H1 (cell line): Measurements from ENCODE around the gene NLRC5. TPM values are rescaled to one million over a fixed set of nuclear protein-coding genes. Genes with fewer than 3 reads are reported as not detected.

Source experiments
- CTCF ChIA-PET: fragments of 300-600 bp; sonication (Branson Sonifier 250); formaldehyde crosslinking; loops from one replicate; lab custom pipeline; 2021; ENCODE audit not compliant: partially characterized antibody; lab: Charles Lee
- POLR2A ChIA-PET: fragments of 300-600 bp; sonication (Branson Sonifier 250); formaldehyde crosslinking; loops from one replicate; lab custom pipeline; 2021; ENCODE audit warnings: inconsistent platforms; ENCODE audit not compliant: partially characterized antibody; lab: Charles Lee
- DNase-seq, 2 experiments: peaks; one replicate each; pipeline versions ENCODE4 v3.0.0 to v3.0.0-alpha.2; 2010 to 2022; ENCODE audit warnings: low spot score in 2 of 2, low read depth in 1 of 2, mixed read lengths in 1 of 2
- FAIRE-seq: peaks from 2 replicates; lab custom pipeline; 2011; peaks lifted over from hg19 to GRCh38; lab: Jason Lieb, UNC
- H2AFZ ChIP-seq: 2 replicates; pipeline ENCODE4 v1.8.1; 2012; ENCODE audit warnings: low read length, inconsistent platforms
- H2AK5ac ChIP-seq: 2 replicates; pipeline ENCODE4 v1.6.1; 2013; ENCODE audit warnings: low read depth, low read length
- H2BK120ac ChIP-seq: replicated peaks from 2 replicates; pipeline ENCODE3; 2013; ENCODE audit warnings: low read depth, low read length, inconsistent platforms
- H2BK12ac ChIP-seq: 2 replicates; pipeline ENCODE4 v1.6.1; 2013; ENCODE audit warnings: low read depth, low read length
- H2BK15ac ChIP-seq: 2 replicates; pipeline ENCODE4 v1.6.1; 2013; ENCODE audit warnings: low read length
- H2BK20ac ChIP-seq: 2 replicates; pipeline ENCODE4 v1.6.1; 2013; ENCODE audit warnings: low read length
- H2BK5ac ChIP-seq: 2 replicates; pipeline ENCODE4 v1.6.1; 2013; ENCODE audit warnings: low read depth, low read length
- H3K14ac ChIP-seq: 2 replicates; pipeline ENCODE4 v1.6.1; 2013; ENCODE audit warnings: inconsistent platforms; ENCODE audit not compliant: insufficient read length
- H3K18ac ChIP-seq: 2 replicates; pipeline ENCODE4 v1.6.1; 2013; ENCODE audit warnings: low read length; ENCODE audit errors: extremely low read depth
- H3K23ac ChIP-seq: 2 replicates; pipeline ENCODE4 v1.6.1; 2013; ENCODE audit warnings: inconsistent platforms; ENCODE audit not compliant: insufficient read length
- H3K23me2 ChIP-seq: 2 replicates; pipeline ENCODE4 v1.6.1; 2013; ENCODE audit warnings: low read depth, low read length
- H3K27ac ChIP-seq: 2 replicates; pipeline ENCODE4 v1.6.1; 2011; ENCODE audit warnings: low read depth, low read length, inconsistent platforms
- H3K27me3 ChIP-seq, 4 experiments: replicated peaks in 1 of 4; 1 replicate in 1 of 4; 2 replicates in 3 of 4; pipeline versions ENCODE4 v1.6.1 to v1.8.1; 2011 to 2013; ENCODE audit warnings: low read length in 3 of 4, mild to moderate bottlenecking in 3 of 4, inconsistent platforms in 2 of 4, mixed read lengths in 2 of 4, moderate library complexity in 1 of 4; ENCODE audit not compliant: control insufficient read depth in 3 of 4, insufficient read depth in 3 of 4; ENCODE audit errors: extremely low read depth in 1 of 4
- H3K36me3 ChIP-seq, 4 experiments: 2 replicates each; pipeline versions ENCODE4 v1.6.1 to v1.8.1; 2011 to 2013; ENCODE audit warnings: mild to moderate bottlenecking in 4 of 4, low read length in 3 of 4, moderate library complexity in 2 of 4, control low read depth in 1 of 4, inconsistent platforms in 1 of 4; ENCODE audit not compliant: insufficient read depth in 4 of 4, control insufficient read depth in 2 of 4
- H3K4ac ChIP-seq: replicated peaks from 2 replicates; pipeline ENCODE3; 2013; ENCODE audit warnings: low read length, low read depth, mixed read lengths, inconsistent platforms; ENCODE audit not compliant: insufficient read length
- H3K4me1 ChIP-seq, 4 experiments: replicated peaks in 1 of 4; 1 replicate in 1 of 4; 2 replicates in 3 of 4; pipeline versions ENCODE4 v1.6.1 to v1.8.1; 2011 to 2013; ENCODE audit warnings: low read length in 3 of 4, inconsistent platforms in 2 of 4, mixed read lengths in 1 of 4; ENCODE audit not compliant: insufficient read depth in 4 of 4, control insufficient read depth in 3 of 4
- H3K4me2 ChIP-seq, 2 experiments: 2 replicates each; pipeline versions ENCODE4 v1.6.1 to v1.8.1; 2011 to 2013; ENCODE audit warnings: low read depth in 2 of 2, low read length in 2 of 2, control low read depth in 1 of 2, inconsistent platforms in 1 of 2, mild to moderate bottlenecking in 1 of 2; ENCODE audit not compliant: insufficient read depth in 1 of 2
- H3K4me3 ChIP-seq, 4 experiments: fragments of 200-600, 300-600 bp in 1 of 4; sonication (generic), shearing (Covaris generic), sonication (Bioruptor Twin) in 1 of 4; 2 replicates each; pipeline versions ENCODE4 v1.5.1 to v1.8.1; 2011 to 2016; ENCODE audit warnings: low read length in 4 of 4, low read depth in 3 of 4, control low read depth in 2 of 4, inconsistent platforms in 2 of 4, mild to moderate bottlenecking in 2 of 4, mixed read lengths in 1 of 4, moderate library complexity in 1 of 4; ENCODE audit not compliant: insufficient read depth in 2 of 4; ENCODE audit errors: extremely low read depth in 1 of 4
- H3K56ac ChIP-seq: replicated peaks from 2 replicates; pipeline ENCODE3; 2013; ENCODE audit warnings: low read depth, mild to moderate bottlenecking, mixed read lengths, low read length, inconsistent platforms; ENCODE audit not compliant: insufficient read length
- H3K79me1 ChIP-seq: 2 replicates; pipeline ENCODE4 v1.6.1; 2013; ENCODE audit warnings: low read depth, low read length, control low read depth
- H3K79me2 ChIP-seq, 2 experiments: 2 replicates each; pipeline versions ENCODE4 v1.6.1 to v1.8.1; 2012 to 2013; ENCODE audit warnings: low read length in 2 of 2, mild to moderate bottlenecking in 2 of 2, inconsistent platforms in 1 of 2; ENCODE audit not compliant: insufficient read depth in 2 of 2, control insufficient read depth in 1 of 2
- H3K9ac ChIP-seq, 4 experiments: replicated peaks in 1 of 4; 1 replicate in 1 of 4; 2 replicates in 3 of 4; pipeline versions ENCODE4 v1.6.1 to v1.8.1; 2011 to 2013; ENCODE audit warnings: low read depth in 3 of 4, low read length in 3 of 4, control low read depth in 2 of 4, mild to moderate bottlenecking in 2 of 4, moderate library complexity in 2 of 4, inconsistent platforms in 1 of 4; ENCODE audit errors: extremely low read depth in 1 of 4
- H3K9me3 ChIP-seq, 2 experiments: 2 replicates each; pipeline versions ENCODE4 v1.6.1 to v1.8.1; 2012 to 2013; ENCODE audit warnings: mild to moderate bottlenecking in 2 of 2, moderate library complexity in 2 of 2, control low read depth in 1 of 2, inconsistent platforms in 1 of 2, low read depth in 1 of 2, low read length in 1 of 2, mixed read lengths in 1 of 2; ENCODE audit not compliant: insufficient read depth in 2 of 2
- H4K20me1 ChIP-seq, 2 experiments: replicated peaks in 1 of 2; 2 replicates each; pipeline versions ENCODE3 to v1.8.1; 2011 to 2013; ENCODE audit warnings: inconsistent platforms in 2 of 2, low read length in 2 of 2, mild to moderate bottlenecking in 1 of 2; ENCODE audit not compliant: insufficient read depth in 2 of 2, control insufficient read depth in 1 of 2
- H4K5ac ChIP-seq: 2 replicates; pipeline ENCODE4 v1.6.1; 2013; ENCODE audit warnings: low read length, low read depth, mixed read lengths, inconsistent platforms; ENCODE audit not compliant: insufficient read length
- H4K8ac ChIP-seq: 2 replicates; pipeline ENCODE4 v1.8.0; 2013; ENCODE audit warnings: mild to moderate bottlenecking, moderate library complexity, low read length, inconsistent platforms; ENCODE audit not compliant: insufficient read depth; ENCODE audit errors: extremely low read depth
- H4K91ac ChIP-seq: replicated peaks from 2 replicates; pipeline ENCODE3; 2013; ENCODE audit warnings: low read length, mixed read lengths, inconsistent platforms; ENCODE audit not compliant: insufficient read length
- BACH1 ChIP-seq: IDR thresholded peaks from 2 replicates; pipeline ENCODE4 v1.6.1; 2012; ENCODE audit warnings: low read length, improper control_type of control experiment
- CHD1 ChIP-seq: IDR thresholded peaks from 2 replicates; pipeline ENCODE4 v1.6.1; 2012; ENCODE audit warnings: low read depth, low read length, improper control_type of control experiment
- CTBP2 ChIP-seq: IDR thresholded peaks from 2 replicates; pipeline ENCODE4 v1.7.0; 2011; ENCODE audit warnings: borderline replicate concordance, mild to moderate bottlenecking, moderate library complexity, mixed read lengths, low read length; ENCODE audit not compliant: insufficient read depth, insufficient read length
- JUN ChIP-seq: IDR thresholded peaks from 2 replicates; pipeline ENCODE4 v1.6.1; 2011; ENCODE audit warnings: low read depth, mild to moderate bottlenecking, improper control_type of control experiment, low read length
- NANOG ChIP-seq: IDR thresholded peaks from 2 replicates; pipeline ENCODE4 v1.6.1; 2011; ENCODE audit warnings: low read length, low read depth, mild to moderate bottlenecking, inconsistent platforms; ENCODE audit not compliant: insufficient read depth, poor library complexity, severe bottlenecking
- RAD21 ChIP-seq, 2 experiments: IDR thresholded peaks in 1 of 2; conservative IDR thresholded peaks in 1 of 2; 2 replicates each; pipeline ENCODE4 v1.6.1; 2011; ENCODE audit warnings: low read depth in 2 of 2, low read length in 2 of 2, improper control_type of control experiment in 1 of 2, inconsistent platforms in 1 of 2, mild to moderate bottlenecking in 1 of 2, moderate library complexity in 1 of 2
- SAP30 ChIP-seq: fragments of 300-600 bp; sonication (generic); IDR thresholded peaks from 2 replicates; pipeline ENCODE4 v1.7.1; 2012; ENCODE audit warnings: low read length, moderate library complexity, mild to moderate bottlenecking, inconsistent platforms; ENCODE audit not compliant: insufficient read depth, insufficient replicate concordance
- SP1 ChIP-seq: IDR thresholded peaks from 2 replicates; pipeline ENCODE4 v1.6.1; 2011; ENCODE audit warnings: low read depth, low read length
- TBP ChIP-seq: IDR thresholded peaks from 2 replicates; pipeline ENCODE4 v1.6.1; 2011; ENCODE audit warnings: low read depth, low read length, improper control_type of control experiment
- TEAD4 ChIP-seq: IDR thresholded peaks from 2 replicates; pipeline ENCODE4 v1.6.1; 2012; ENCODE audit warnings: low read depth, low read length, inconsistent platforms, mixed read lengths
- WGBS, 2 experiments: shearing (Covaris generic) in 1 of 2; methylation state at CpG; one replicate each; pipeline versions ENCODE4 v1.1.6 to v1.1.7; 2013 to 2015; ENCODE audit warnings: low lambda C conversion rate in 2 of 2, mixed read lengths in 2 of 2, inconsistent platforms in 1 of 2, low coverage in 1 of 2, missing lambda C conversion rate in 1 of 2; ENCODE audit not compliant: insufficient replicate concordance in 2 of 2, insufficient coverage in 1 of 2, insufficient read length in 1 of 2; ENCODE audit errors: extremely low coverage in 1 of 2, missing lambda C conversion rate in 1 of 2; 5-methylcytosine and 5-hydroxymethylcytosine counted together
- polyA plus RNA-seq, 7 experiments: library from polyadenylated mRNA; depleted of rRNA in 3 of 7; stranded (reverse) in 5 of 7; unstranded in 2 of 7; fragments of >200 nt in 5 of 7; fragments of 200-250 nt in 2 of 7; gene quantifications; 1 replicate in 5 of 7; 2 replicates in 1 of 7; 4 replicates in 1 of 7; pipeline versions ENCODE4 v1.2.1 to v1.2.3, GENCODE V29; 2011 to 2013; ENCODE audit warnings: missing spikeins in 2 of 7, mixed read lengths in 2 of 7
- total RNA-seq: library from RNA; stranded (reverse); fragmentation: NEBNext Ultra II Directional; extraction: Animal tissue kit (Norgen Biotek cat#: 25700); gene quantifications from 2 replicates; pipeline ENCODE4 v1.2.1, GENCODE V29; 2021

Gene NLRC5
- total and polyA plus RNA-seq, 2 of the 8 experiments (the other 6 are each of a cell fraction or from before 2014, with no cell fraction given) = 2.2 to 3.2 TPM

DNA sequence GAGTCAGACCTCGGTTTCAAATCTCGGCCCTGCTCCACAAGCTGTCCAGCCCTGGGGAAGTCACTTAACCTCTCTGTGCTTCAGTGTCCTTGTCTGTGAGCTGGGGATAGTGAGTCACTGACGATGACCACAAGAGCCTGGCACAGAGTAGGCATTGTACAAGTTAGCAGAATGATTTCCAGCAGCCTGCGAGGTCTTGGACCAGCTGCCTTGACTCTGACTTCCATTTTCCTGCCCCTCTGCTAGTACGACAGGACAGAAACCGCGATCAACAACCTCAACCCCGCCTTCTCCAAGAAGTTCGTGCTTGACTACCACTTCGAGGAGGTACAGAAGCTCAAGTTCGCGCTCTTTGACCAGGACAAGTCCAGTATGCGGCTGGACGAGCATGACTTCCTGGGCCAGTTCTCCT is 123.7 kb downstream of the NLRC5 start:
- Histone ChIP-seq H4K91ac (no peak overlapping the region), H3K4me1 (peaks cover 0 to 13% (median 4%) of the 10 kb centered on the region in 4 experiments; a peak in 4 of 7 replicates), H3K23me2 (no peaks in the 10 kb centered on the region), H3K4me2 (no peak overlapping the region), H2BK15ac (no peak overlapping the region), H2BK20ac (peak overlapping the region; percentile 18; the same call in 1 of the 2 replicates), H4K8ac (peak overlapping the region; percentile 43; the same call in 1 of the 2 replicates), H3K27ac (no peak overlapping the region), H3K18ac (no peak overlapping the region), H3K79me1 (no peaks in the 10 kb centered on the region; the same call in 1 of the 2 replicates), H4K20me1 (peaks cover 0 to 1% of the 10 kb centered on the region in 2 experiments), H2BK5ac (0 out of 2 replicates have a peak overlapping the region, but pooled peaks have one; percentile 28), H3K79me2 (no peaks in the 10 kb centered on the region), H3K23ac (no peak overlapping the region), H3K36me3 (no peaks in the 10 kb centered on the region), H3K27me3 (no peaks in the 10 kb centered on the region), H2AK5ac (no peak overlapping the region), H3K9ac (no peak overlapping the region), H2AFZ (no peak overlapping the region), H3K56ac (no peak overlapping the region), H2BK12ac (no peak overlapping the region), H3K14ac (no peak overlapping the region), H3K9me3 (no peaks in the 10 kb centered on the region), H4K5ac (no peak overlapping the region), H2BK120ac (no peak overlapping the region), H3K4me3 (no peak overlapping the region), H3K4ac (no peak overlapping the region)
- no peak for TF ChIP-seq CTBP2
- no peak for TF ChIP-seq TEAD4
- TF ChIP-seq TBP = no peak
- TF ChIP-seq RAD21 (IDR thresholded peaks at IDR 0.05 in 1 of 2, conservative IDR thresholded peaks at IDR 0.05 in 1 of 2; ENCODE audit: low read depth in 2 of 2, low read length in 2 of 2) = no peak
- no peak for TF ChIP-seq SAP30
- no peak for TF ChIP-seq SP1
- TF ChIP-seq CHD1 = no peak
- no peak for TF ChIP-seq BACH1
- TF ChIP-seq NANOG = no peak
- TF ChIP-seq JUN = no peak
- ChIA-PET POLR2A (interaction anchor here (1.4 kb wide), 1 partner anchor 37 kb away, joined by 3 read pairs; no protein-coding TSS in a partner anchor), CTCF (interaction anchor here (1.1 to 1.3 kb wide), 2 partner anchors 12 to 29 kb away, joined by 3 read pairs; no protein-coding TSS in a partner anchor)
- 96% methylated on average over 14 of the region's 14 CpGs; no CpG with 5 or more reads in 1 of the 2 experiments for WGBS, 2 experiments
- FAIRE-seq = no peak
- no peak for DNase-seq
